NCI-H524 (cell line): ENCODE measurements around the gene SLC5A4.
A peak's percentile ranks its signal among the peaks of the same experiment; 100 is the strongest.
"Not testable (repeated sequence)": the region's sequence is repeated elsewhere in the genome, so short reads cannot be mapped to it uniquely, and the experiment has no call there.

Experiments used
- DNase-seq, 2 experiments: peaks; one replicate each; lab custom pipeline; 2025; lab: John Stamatoyannopoulos, UW

SLC5A4 gene

GRCh38 chr22:32199961-32200360 is 55.2 kb downstream of the SLC5A4 start:
- no peak for DNase-seq

GRCh38 chr22:32199341-32199740 is 55.8 kb downstream of the SLC5A4 start:
- DNase-seq = no peak

DNA sequence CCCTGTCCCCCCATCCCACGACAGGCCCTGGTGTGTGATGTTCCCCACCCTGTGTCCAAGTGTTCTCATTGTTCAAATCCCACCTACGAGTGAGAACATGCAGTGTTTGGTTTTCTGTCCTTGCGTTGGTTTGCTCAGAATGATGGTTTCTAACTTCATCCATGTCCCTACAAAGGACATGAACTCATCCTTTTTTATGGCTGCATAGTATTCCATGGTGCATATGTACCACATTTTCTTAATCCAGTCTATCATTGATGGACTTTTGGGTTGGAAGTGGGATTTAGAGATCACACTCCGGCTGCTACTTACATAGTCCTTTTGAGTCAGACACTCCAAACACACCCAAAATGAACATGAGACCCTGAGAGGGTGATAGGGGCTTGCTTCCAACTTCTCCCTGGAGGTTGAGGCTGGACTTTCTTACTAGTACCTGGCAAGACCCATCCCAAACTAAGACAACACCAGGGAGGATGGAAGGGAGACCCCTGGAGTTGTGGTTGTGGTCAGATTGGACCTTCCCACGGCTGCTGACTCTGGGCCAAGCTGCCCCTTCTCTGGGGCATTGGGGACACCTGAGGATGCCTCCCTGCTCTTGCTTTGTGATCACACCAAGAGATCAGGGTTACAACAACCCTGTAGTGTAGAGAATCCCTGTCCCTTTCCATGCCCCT is 57.5 kb downstream of the SLC5A4 start:
- DNase-seq = not testable (repeated sequence)

DNA sequence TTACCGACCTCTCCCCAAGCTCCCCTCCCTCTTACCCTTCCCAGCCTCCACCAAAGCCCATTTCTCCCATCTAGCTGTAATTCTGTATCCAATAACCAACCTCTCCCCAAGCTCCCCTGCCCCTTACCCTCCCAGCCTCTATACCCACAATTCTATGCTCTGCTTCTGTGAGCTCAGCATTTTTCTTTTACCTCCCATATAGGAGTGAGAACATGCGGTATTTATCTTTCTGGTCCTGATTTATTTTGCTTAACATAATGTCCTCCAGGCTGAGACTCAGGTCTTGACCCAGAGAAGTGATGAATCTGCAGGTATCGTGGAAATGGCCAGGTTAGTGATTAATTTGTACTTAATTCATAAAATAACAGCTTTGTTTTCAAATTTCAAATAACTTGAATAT is 59.2 kb downstream of the SLC5A4 start:
- DNase-seq = not testable (repeated sequence)

- DNase-seq = not testable (repeated sequence)
Observed at GRCh38 chr22:32193346-32193745, 61.8 kb downstream of the SLC5A4 start.

DNA sequence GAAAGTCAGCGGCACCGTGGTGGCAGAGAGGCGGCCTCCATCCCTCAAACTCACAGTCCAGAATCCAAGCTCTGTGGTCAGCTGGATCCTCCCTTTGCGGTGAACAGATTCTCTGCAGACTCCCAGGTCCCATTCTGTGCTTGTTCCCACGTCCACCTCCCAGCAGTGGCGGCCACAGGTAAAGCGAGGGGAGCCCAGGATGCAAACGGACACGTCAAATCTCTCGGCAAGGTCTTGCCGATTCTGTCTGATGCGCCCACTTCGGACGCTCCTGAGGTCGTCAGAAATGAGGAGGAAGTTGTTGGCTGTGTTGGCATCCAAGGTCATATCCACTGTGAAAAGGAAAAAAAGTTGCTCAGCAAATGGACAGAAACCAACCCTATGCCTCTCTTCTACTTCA is 64.1 kb downstream of the SLC5A4 start:
- DNase-seq = not testable (repeated sequence)

DNA sequence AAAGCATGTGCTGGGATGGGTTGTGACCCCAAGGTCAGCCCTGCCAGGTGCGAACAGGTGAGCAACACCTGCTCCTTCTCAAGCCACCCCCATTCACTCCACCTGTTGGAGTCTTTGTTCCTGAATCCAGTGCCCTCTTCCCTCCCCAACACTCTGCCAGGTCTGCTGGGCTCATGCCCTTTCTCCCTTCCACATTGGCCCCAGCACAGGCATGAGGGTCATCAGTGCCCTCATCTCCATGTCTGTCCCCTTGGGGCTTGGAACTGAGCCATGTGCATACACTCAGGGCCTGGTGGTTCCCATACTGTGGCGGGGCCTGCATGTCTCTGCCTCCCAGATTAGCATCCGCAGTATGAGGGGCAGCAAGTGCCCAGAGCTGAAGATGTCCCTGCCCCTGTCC is 69.3 kb downstream of the SLC5A4 start:
- DNase-seq = no peak

DNA sequence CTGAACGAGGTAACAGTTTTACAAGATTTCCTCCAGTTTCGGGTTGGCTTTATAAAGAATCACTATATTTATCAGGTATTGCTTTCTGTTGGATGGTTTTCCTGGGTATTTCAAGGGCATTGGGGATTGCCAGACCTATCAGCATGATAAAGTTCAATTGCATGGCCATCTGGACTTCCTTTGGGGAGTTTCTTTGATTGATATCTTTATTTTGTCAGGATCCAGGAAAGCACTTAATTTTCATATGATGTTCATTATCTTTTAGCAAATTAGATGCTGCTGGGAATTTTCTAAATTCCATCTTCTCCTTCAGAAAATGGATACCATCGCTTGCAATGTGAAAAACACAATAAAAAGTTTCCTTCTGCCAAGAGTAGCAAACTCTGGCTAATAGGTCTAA is 71.5 kb downstream of the SLC5A4 start:
- DNase-seq = no peak

DNA sequence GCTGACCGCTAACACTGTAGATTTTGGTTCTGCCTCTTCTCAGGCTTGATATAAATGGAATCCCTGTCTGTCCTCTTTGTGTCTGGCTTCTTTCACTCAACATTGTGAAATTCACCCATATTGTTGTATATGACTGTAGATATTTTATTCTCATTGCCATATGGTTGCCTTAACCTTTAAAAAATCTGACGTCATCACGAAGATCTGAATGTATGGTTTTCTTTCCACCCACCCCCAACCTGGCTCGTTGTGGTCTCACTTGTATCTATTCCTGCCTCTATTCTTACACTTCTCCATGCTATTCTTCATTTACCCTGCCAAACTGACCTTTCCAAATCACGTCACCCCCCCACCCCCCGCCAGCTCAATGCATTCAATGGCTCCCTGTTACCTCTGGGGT is 74.1 kb downstream of the SLC5A4 start:
- DNase-seq = no peak

DNA sequence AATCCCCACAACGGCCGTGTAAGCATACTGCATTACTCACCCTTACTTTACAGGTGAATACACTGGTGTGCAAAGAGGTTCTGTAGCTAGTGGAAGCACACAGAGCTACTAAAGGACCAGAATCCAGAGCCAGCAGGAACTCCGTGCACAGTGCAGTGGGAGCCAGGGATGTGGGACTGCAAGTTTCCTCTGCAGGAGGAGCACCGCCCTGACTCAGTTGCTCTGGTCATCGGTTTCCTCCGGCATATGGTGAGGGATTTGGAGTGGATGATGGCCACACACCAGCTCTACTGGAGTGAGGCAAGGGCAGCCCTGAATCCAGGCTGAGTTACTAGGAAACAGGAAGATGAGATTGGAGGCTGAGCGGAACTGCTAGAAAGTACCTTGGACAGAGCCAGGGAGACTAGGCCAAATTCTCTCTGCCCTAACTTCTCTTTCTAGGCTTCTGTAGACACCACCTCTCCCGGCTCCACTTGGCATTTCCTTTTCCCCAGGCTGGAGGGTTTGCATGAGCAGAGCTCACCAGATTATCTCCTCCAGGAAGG is 77.9 kb downstream of the SLC5A4 start:
- no peak for DNase-seq

DNA sequence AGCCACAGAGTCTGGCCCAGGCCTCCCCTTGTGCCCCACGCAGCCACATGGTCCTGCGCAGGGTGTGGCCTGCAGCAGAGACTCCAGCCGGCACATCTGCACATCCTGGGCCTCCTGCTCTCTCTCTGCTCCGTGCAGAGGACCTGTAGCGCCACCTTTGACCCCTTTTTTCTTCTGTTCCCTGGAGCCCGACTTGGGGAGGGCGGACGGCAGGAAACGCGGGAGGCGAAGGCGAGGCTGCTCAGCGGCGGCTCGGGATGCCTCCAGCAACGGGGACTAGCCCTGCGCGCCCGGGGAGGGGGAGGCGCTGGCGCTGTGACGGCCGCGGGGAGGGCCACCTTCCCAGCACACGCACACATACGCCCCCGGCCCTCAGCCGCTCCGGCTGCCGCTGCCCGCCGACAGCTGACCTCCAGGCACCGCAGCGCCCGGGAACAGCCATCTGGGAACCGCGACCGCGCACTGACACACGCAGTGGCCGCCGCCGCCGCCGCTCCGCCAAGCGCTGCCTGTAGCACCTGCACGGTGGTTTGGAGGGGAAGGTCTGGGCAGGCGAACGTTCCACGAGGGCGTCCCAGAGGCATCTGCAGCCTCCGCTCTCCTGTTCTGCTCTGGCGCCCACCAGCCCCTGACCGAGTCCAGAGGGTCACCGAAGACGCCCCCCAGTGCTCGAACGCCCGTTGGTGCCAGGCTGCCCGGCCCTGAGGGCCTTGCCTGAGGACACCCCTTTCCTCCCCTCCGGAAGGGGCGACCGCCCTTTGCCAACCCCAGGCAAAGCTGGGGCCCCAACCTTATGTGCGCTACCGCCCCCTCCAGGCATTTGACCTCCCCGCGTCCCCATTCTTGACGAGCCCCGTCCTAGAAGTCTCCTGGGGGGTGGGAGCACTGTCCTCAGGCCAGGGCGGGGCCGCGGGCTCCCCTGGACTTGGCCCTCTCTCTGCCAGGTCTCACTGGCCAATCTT is 79.2 kb downstream of the SLC5A4 start:
- peak in 1 of 2 experiments; percentile 41 for DNase-seq

DNA sequence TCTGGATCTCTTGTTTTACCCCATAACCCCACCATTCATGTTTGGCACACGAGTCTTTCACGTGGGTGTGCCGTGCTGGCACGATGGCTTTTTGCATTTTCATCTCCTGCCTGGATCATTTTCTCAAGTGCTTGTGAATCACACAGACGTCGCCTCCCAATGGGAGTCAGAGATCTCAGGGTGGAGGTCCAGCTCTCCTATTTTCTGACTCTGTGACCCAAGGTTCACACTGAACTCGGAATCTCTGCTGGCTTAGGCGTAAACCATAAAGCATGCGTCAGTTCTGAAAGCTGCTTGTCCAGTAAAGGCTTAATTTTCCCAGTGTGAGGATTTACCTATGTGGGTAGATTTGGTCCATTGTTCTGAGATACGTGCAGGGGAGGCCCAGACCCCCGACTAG is 80.0 kb downstream of the SLC5A4 start:
- DNase-seq = no peak
